ENCODE measurements around the gene ANKDD1A.

The ANKDD1A gene

DNA sequence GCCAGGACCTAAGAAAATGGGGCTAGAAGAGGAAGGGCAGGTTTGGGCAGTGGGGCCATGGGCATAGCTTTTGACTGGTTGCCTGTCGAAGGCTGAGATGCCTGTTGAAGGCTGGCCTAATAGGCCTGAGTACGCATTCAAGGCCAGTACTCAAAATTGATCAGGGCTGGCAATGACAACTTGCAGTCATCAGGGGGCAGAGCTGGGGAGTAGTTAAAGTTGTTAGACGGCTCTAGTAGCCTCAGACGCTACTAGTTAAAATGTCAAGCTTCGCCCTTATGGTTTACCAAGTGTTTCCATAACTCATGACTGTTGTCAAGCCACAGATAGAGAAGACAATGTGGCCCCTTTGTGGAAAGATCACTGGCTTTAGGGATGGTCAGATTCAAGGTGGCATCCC lies 49.3 kb downstream of the ANKDD1A start:
- no peak for DNase-seq (ENCODE audit: low read depth in 1 of 2, low spot score in 1 of 2)

GRCh38 chr15:64969401-64969800 lies 57.7 kb downstream of the ANKDD1A start:
- no peak for DNase-seq (ENCODE audit: low read depth in 1 of 2, low spot score in 1 of 2)

GRCh38 chr15:64970698-64971097 lies 59.0 kb downstream of the ANKDD1A start:
- DNase-seq (ENCODE audit: low read depth in 1 of 2, low spot score in 1 of 2): no peak

DNA sequence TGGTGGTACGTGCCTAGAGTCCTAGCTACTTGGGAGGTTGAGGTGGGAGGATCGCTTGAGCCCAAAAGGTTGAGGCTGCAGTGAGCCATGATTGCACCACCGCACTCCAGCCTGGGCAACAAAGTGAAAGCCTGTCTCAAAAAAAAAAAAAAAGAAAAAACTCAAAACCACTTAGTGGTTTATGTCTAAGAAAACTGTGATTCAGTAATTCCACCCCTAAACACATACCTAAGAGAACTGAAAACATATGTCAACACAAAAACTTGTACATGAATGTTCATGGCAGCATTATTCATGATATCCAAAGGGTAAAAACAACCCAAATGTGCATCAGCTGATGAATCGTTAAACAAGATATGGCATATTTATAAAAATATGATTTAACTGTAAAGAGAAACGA lies 63.7 kb downstream of the ANKDD1A start:
- DNase-seq (ENCODE audit: low read depth in 1 of 2, low spot score in 1 of 2): no peak

DNA sequence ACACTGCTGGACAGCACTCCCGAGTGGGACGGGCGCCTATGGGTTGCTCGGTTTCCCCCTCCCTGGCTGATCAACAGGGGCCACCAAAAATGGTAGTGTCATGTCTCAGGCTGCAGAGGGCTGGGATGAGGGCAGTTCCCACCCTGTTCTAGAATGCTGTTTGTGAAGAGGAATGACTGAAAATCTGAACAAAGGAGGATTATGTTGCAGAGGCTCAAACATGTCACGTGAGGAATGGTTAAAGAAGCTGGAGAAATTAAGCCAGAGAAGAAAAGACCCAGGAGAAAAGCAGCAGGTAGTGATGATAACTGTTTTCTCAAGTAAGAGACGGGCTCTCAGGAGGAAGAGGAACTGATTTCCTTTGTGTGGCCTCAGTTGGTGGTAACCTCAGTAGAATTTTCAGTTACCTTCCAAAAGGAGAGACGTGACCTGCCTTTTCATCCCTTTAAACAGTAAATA lies 67.6 kb downstream of the ANKDD1A start:
- DNase-seq (ENCODE audit: low read depth in 1 of 2, low spot score in 1 of 2): no peak

GRCh38 chr15:64981812-64982431 lies 70.2 kb downstream of the ANKDD1A start:
- DNase-seq (ENCODE audit: low read depth in 1 of 2, low spot score in 1 of 2): no peak

- DNase-seq (ENCODE audit: low read depth in 1 of 2, low spot score in 1 of 2): no peak
Measured at GRCh38 chr15:64982472-64982871, 70.8 kb downstream of the ANKDD1A start.

DNA sequence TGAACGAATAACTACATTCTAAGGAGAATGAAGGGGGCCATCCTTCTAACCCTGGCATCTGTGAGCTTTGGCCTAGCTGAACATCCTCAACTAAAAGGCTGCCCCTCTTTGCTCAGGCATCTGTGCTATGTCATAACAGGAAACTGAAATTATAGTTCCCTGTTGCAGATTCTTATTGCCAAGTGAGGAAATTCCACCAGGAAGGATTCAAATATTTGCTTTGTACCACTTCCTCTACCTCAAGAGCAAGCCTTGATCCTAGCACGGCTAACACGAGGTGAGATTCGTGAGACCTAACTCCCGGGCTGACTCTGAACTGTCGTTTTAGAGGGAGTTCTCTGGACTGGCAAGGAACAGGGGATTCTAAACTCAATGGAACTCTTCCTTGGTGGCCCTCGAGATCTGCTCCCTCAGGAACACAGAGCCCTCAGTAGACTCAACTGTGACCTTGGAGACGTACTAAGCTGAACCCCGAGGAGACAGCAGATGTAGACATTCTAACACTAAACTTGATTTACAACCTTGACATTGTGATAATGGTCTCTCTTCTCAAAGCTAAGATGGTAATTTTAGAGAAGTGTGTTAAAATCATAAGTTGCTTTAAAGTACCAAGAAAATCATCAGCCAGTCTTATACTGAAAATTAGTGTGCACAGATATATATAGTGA lies 73.8 kb downstream of the ANKDD1A start:
- no peak for DNase-seq (ENCODE audit: low read depth in 1 of 2, low spot score in 1 of 2)

GRCh38 chr15:64987136-64987535 lies 75.4 kb downstream of the ANKDD1A start:
- no peak for DNase-seq (ENCODE audit: low read depth in 1 of 2, low spot score in 1 of 2)

GRCh38 chr15:64989416-64990167 lies 77.9 kb downstream of the ANKDD1A start, which contains the start of gene SPG21:
SPG21 (minus strand) TSS chr15:64989914; CDS start chr15:64983569, 6,345 bp downstream.
- peak; percentile 78 to 84 for DNase-seq (ENCODE audit: low read depth in 1 of 2, low spot score in 1 of 2)

GRCh38 chr15:64990168-64990470 lies 78.4 kb downstream of the ANKDD1A start:
- no peak for DNase-seq (ENCODE audit: low read depth in 1 of 2, low spot score in 1 of 2)

- no peak for DNase-seq (ENCODE audit: low read depth in 1 of 2, low spot score in 1 of 2)
Measured at GRCh38 chr15:64991536-64992135, 79.9 kb downstream of the ANKDD1A start.

GRCh38 chr15:64993290-64993689 lies 81.6 kb downstream of the ANKDD1A start:
- no peak for DNase-seq (ENCODE audit: low read depth in 1 of 2, low spot score in 1 of 2)

GRCh38 chr15:64997066-64997465 lies 85.4 kb downstream of the ANKDD1A start:
- no peak for DNase-seq (ENCODE audit: low read depth in 1 of 2, low spot score in 1 of 2)

DNA sequence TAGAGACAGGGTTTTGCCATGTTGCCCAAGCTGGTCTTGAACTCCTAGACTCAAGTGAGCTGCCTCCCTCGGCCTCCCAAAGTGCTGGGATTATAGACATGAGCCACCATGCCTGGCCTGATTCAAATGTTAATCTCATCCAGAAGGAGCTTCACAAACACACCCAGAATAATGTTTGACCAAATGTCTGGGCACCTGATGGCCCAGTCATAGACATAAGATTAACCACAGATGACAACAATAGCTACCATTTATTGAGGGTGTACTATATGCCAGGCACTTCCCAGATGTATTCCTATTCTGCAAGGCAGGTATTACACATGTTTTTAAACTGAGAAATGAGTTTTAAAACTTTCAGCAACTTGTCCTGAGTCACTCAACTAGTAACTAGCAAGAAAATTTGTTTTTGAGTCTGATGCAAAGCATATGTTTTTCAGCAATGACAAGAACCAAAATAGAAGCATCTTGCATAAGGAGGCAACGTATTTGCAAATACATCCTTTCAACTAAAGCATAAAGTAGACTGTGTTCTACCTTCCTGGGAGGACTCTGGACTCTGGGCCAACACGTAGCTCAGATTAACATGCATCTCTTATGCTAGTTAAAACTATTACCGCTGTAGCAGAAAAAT lies 86.2 kb downstream of the ANKDD1A start:
- DNase-seq (ENCODE audit: low read depth in 1 of 2, low spot score in 1 of 2): no peak

- DNase-seq (ENCODE audit: low read depth in 1 of 2, low spot score in 1 of 2): no peak
Measured at GRCh38 chr15:65004993-65005392, 93.3 kb downstream of the ANKDD1A start.

GRCh38 chr15:65006876-65007275 lies 95.2 kb downstream of the ANKDD1A start:
- DNase-seq (ENCODE audit: low read depth in 1 of 2, low spot score in 1 of 2): no peak

All from activated CD4-positive, alpha-beta T cell treated with anti-CD3 and anti-CD28 coated beads, Interleukin-2, amount 50 U/mL, for 24 hours (primary cell).